ENCODE data around the gene ZNF248.

- no peak for TF ChIP-seq ELK1 (CRISPR knock-in tag; IDR thresholded peaks at IDR 0.05)
- TF ChIP-seq POLR2AphosphoS5 (IDR thresholded peaks at IDR 0.05; ENCODE audit: control insufficient read depth, insufficient read depth, low read depth, low read length) = no peak
- no peak for TF ChIP-seq RAD21 (CRISPR knock-in tag; conservative IDR thresholded peaks at IDR 0.05 in 1 of 2, IDR thresholded peaks at IDR 0.05 in 1 of 2)
- no peak for TF ChIP-seq ZNF143 (CRISPR knock-in tag; IDR thresholded peaks at IDR 0.05)
- no peak for TF ChIP-seq CTCF (IDR thresholded peaks at IDR 0.05 in 2 of 3, conservative IDR thresholded peaks at IDR 0.05 in 1 of 3; ENCODE audit: insufficient read depth in 2 of 3, low read depth in 1 of 3, low read length in 3 of 3)
- TF ChIP-seq TRIM24 (IDR thresholded peaks at IDR 0.05) = no peak
- no peak for TF ChIP-seq TEAD4 (IDR thresholded peaks at IDR 0.05; ENCODE audit: low read length)
- no peak for TF ChIP-seq TEAD4 (CRISPR knock-in tag; IDR thresholded peaks at IDR 0.05; ENCODE audit: borderline replicate concordance)
Measured at GRCh38 chr10:37896436-37896835, 39.0 kb upstream of the ZNF248 start.
